Measurements from ENCODE around the gene TULP4.

DNA sequence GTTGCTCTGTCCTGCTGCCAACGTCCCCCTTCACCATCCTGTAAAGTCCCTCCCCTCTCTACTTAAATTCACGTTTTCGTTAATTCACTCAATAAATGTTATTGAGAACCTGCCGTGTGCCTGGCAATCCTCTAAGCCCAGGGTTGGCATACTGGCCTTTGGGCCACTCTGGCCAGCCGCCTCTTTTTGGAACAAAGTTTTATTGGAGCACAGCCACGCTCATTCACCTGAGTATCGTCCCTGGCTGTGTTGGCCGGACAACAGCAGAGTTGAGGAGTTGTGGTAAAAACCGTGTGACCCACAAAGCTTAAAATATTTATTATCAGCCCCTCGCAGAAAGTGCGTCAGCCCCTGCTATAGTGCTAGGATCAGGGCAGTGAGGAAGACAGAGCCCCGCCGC, 192.9 kb downstream of the TULP4 start:
- TF ChIP-seq, protein P1, sequence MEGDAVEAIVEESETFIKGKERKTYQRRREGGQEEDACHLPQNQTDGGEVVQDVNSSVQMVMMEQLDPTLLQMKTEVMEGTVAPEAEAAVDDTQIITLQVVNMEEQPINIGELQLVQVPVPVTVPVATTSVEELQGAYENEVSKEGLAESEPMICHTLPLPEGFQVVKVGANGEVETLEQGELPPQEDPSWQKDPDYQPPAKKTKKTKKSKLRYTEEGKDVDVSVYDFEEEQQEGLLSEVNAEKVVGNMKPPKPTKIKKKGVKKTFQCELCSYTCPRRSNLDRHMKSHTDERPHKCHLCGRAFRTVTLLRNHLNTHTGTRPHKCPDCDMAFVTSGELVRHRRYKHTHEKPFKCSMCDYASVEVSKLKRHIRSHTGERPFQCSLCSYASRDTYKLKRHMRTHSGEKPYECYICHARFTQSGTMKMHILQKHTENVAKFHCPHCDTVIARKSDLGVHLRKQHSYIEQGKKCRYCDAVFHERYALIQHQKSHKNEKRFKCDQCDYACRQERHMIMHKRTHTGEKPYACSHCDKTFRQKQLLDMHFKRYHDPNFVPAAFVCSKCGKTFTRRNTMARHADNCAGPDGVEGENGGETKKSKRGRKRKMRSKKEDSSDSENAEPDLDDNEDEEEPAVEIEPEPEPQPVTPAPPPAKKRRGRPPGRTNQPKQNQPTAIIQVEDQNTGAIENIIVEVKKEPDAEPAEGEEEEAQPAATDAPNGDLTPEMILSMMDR (IDR thresholded peaks at IDR 0.05), result no peak
- TF ChIP-seq POLR2A (IDR thresholded peaks at IDR 0.05), result no peak

Measured in thyroid gland (tissue), 4 donors.